ENCODE data around the gene ERBIN.
A peak's percentile ranks its signal among the peaks of the same experiment; 100 is the strongest.
"Not testable (repeated sequence)": the region's sequence is repeated elsewhere in the genome, so short reads cannot be mapped to it uniquely, and the experiment has no call there.

The ERBIN gene

GRCh38 chr5:65926276-65926783 lies at the start of gene ERBIN:
Gene ERBIN, plus strand, starts transcription at chr5:65926575. Its CDS starts 66,144 bp downstream, at chr5:65992719.
- peak; percentile 76 for DNase-seq

- no peak for DNase-seq
Measured at GRCh38 chr5:65876970-65877369, 49.4 kb upstream of the ERBIN start.

GRCh38 chr5:65879668-65880256 lies 46.6 kb upstream of the ERBIN start:
- DNase-seq, result peak; percentile 24

GRCh38 chr5:65880496-65881072 lies 45.8 kb upstream of the ERBIN start:
- no peak for DNase-seq

GRCh38 chr5:65882278-65882677 lies 44.1 kb upstream of the ERBIN start:
- no peak for DNase-seq

- no peak for DNase-seq
Measured at GRCh38 chr5:65883461-65883860, 42.9 kb upstream of the ERBIN start.

GRCh38 chr5:65886387-65886786 lies 40.0 kb upstream of the ERBIN start:
- no peak for DNase-seq

GRCh38 chr5:65892024-65892423 lies 34.4 kb upstream of the ERBIN start:
- DNase-seq, result not testable (repeated sequence)

- no peak for DNase-seq
Measured at GRCh38 chr5:65892801-65893200, 33.6 kb upstream of the ERBIN start.

- no peak for DNase-seq
Measured at GRCh38 chr5:65893749-65894430, 32.5 kb upstream of the ERBIN start.

GRCh38 chr5:65895891-65896290 lies 30.5 kb upstream of the ERBIN start:
- no peak for DNase-seq

- no peak for DNase-seq
Measured at GRCh38 chr5:65900746-65901145, 25.6 kb upstream of the ERBIN start.

- DNase-seq, result no peak
Measured at GRCh38 chr5:65902104-65902503, 24.3 kb upstream of the ERBIN start.

- DNase-seq, result no peak
Measured at GRCh38 chr5:65903581-65903980, 22.8 kb upstream of the ERBIN start.

GRCh38 chr5:65906256-65906655 lies 20.1 kb upstream of the ERBIN start:
- DNase-seq, result no peak

GRCh38 chr5:65907135-65907534 lies 19.2 kb upstream of the ERBIN start:
- DNase-seq, result no peak

- DNase-seq, result no peak
Measured at GRCh38 chr5:65910711-65911110, 15.7 kb upstream of the ERBIN start.

- no peak for DNase-seq
Measured at GRCh38 chr5:65912311-65912710, 14.1 kb upstream of the ERBIN start.

- no peak for DNase-seq
Measured at GRCh38 chr5:65913519-65913918, 12.9 kb upstream of the ERBIN start.

GRCh38 chr5:65914641-65915196 lies 11.7 kb upstream of the ERBIN start:
- DNase-seq, result no peak

- not testable (repeated sequence) for DNase-seq
Measured at GRCh38 chr5:65915661-65916060, 10.7 kb upstream of the ERBIN start.

- no peak for DNase-seq
Measured at GRCh38 chr5:65916066-65916465, 10.3 kb upstream of the ERBIN start.

GRCh38 chr5:65916636-65917035 lies 9.7 kb upstream of the ERBIN start:
- DNase-seq, result no peak

- no peak for DNase-seq
Measured at GRCh38 chr5:65919773-65920172, 6.6 kb upstream of the ERBIN start.

All from CD4-positive, alpha-beta T cell treated with Interleukin-6 for 4 hours (primary cell).